ENCODE measurements around the gene CHD5.

The CHD5 gene

GRCh38 chr1:6172549-6172948, 7.6 kb downstream of the CHD5 start:
- DNase-seq: no peak

DNA sequence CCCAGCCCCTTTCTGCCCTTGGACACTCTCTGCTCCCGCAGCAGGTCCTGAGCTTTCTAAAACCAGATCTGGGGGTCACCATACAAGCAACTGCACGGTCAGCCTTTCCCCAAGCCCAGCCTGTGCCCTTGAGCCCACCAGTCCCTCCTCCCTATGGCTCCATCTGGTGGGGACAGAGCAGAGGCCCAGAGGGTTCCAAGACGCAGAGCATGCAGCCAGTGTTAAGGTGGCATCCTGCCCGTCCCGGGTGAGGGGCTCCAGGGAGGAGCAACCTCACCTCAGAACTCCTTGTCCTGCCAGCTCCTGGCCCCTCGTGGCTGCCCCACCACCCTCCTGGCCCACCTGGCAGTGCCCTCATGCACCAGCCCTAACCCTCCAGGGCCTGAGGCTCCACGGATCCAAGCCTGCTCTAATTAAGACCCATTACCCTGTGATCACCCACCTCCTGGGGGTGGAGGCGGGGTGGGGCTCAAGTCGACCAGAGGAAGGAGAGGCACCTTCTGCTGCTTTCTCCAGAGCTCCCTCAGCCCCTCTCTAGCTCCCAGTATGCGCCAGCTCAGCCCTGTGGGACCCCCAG, 8.5 kb downstream of the CHD5 start:
- DNase-seq: no peak

GRCh38 chr1:6170742-6171201, 9.3 kb downstream of the CHD5 start:
- DNase-seq: no peak

DNA sequence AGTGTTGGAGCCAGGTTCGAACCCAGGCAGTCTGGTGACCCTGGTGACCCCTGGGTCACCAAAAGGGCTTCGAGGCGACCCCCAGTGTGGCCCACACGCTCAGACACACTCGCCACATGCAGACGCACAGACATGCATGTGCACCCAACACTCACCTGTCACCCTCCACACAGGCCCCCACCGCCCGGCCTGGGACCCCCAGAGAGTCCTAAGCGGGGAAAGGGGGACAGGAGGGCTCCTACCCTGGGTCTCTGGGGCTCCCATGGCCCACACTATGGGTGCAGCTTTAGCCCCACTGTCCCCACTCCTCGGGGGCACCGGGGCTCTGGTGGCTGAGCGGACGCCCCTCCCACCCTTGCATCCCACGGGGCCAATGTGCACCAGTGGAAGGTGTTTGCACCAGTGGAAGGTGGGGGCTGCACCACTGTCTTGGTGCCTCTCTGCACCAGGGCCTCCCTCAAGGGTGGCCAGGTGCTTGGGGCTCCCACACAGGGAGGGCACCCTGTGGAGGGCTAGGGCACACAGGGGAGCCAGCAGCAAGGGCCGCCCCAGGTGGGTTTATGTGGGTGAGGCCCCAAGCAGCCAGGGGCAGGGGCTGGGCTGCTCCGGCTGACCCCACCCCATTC, 9.9 kb downstream of the CHD5 start:
- DNase-seq: no peak

GRCh38 chr1:6168947-6169586, 11.1 kb downstream of the CHD5 start:
- no peak for DNase-seq

GRCh38 chr1:6167391-6168303, 12.5 kb downstream of the CHD5 start:
- DNase-seq: no peak

- no peak for DNase-seq
Observed at GRCh38 chr1:6166655-6167390, 13.3 kb downstream of the CHD5 start.

DNA sequence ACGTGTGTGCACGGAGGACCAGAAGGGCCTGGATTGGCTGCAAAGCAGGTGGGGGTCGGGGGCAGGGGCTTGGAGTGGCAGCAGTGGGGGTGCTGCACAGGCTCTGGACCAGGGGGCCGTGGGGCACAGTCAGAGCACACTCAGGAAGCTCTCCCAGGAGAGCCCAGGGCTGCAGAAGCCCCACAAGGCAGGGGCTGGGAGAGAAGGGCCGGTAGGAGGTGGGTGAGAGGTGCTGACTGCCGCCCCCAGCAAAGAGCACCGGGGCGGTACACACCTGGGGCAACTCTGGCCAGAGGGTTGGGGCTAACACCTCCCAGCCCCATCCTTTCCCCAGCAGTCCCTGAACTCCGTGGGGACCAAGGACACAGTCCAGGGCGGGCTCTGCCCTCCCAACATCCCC, 13.9 kb downstream of the CHD5 start:
- DNase-seq: no peak

- DNase-seq: no peak
Observed at GRCh38 chr1:6165441-6165985, 14.6 kb downstream of the CHD5 start.

GRCh38 chr1:6165027-6165426, 15.1 kb downstream of the CHD5 start:
- DNase-seq: no peak

GRCh38 chr1:6163973-6164617, 16.0 kb downstream of the CHD5 start:
- DNase-seq: peak in 1 of 2 donors; percentile 65

DNA sequence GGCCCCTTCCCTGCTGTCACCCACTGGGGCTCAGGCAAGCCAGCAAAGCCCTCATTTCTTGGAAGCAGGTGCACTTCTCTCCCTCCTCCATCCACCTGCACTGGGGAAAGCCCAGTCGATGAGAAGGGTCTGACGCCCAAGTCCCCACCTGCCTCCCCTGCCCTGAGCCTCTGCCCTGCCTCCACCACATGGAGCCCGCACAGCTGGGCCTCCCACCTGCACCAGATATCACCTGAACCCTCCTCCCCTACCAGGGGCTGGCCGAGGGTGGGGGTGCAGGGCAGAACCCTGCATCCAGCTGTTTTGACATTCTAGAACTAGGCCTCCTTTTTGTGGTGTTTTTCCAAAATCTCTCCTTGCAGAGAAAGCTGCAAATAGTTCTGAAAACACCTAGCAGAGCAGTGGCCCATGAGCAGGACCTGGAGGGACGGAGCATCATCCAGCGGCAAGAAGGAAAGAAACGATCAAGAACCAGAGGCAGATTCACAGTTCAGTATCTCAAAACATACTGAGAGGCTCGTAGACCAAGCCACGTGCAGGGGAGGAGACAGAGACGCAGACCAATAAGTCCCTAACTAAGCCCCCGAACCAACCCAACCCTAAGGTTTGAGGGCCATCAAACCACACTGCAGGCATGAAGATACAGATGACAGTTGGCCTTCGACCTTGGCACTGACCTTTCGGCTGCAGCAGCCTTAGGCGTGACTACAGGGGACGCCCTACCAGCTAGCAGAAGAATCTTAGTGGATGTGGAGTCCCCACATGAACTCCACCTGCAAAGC, 16.7 kb downstream of the CHD5 start:
- no peak for DNase-seq

- no peak for DNase-seq
Observed at GRCh38 chr1:6162773-6163172, 17.3 kb downstream of the CHD5 start.

- no peak for DNase-seq
Observed at GRCh38 chr1:6162341-6162740, 17.8 kb downstream of the CHD5 start.

- DNase-seq: no peak
Observed at GRCh38 chr1:6158181-6158580, 21.9 kb downstream of the CHD5 start.

DNA sequence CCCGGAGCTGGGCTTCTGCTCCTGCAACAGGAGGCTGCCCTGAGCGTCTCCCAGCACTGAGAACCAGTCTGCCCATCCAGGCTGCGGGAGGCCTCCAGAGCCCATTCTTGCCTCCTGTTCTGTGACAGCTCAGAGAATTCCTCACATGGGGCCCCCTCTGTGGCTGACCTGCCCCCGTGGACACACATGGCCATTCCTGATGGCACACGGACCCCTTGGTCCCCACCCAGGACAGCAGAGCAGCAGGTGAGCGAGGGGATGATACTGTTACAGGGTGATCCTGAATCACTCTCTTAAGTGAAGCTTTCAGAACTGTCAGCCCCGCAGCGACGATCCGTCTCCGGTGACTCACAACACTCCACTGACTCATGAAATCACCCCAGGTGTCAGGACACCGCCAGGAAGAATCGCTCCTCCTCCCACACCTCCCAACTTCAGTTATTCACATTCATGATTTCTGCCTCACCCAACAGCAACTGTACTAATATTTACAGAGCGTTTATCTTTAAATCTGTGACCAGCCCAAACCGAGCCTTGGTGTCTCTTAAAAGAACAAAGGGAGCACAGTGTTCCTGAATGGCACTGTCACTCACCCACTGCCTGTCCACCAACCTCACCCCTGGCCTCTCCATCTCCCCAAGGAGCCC, 22.5 kb downstream of the CHD5 start:
- no peak for DNase-seq

DNA sequence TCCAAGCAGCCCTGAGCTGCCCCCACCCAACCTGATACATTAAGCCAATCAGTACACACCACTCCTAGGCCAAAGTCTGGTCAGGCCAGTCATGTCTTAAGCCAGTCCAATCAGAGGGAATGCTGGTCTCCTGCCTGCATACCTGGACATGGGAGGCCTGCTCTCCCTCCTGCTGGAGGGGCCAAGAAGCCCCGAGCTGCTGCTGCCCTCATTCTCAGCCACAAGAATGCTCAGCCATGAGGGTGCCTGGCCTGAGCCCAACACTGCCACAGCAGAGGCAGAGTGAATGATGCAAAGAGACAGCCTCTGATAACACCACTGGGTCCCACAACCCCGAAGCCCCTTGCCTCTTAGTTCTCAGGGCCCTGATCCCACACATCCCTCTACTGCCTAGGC, 23.0 kb downstream of the CHD5 start:
- no peak for DNase-seq

- no peak for DNase-seq
Observed at GRCh38 chr1:6154525-6155319, 25.4 kb downstream of the CHD5 start.

DNA sequence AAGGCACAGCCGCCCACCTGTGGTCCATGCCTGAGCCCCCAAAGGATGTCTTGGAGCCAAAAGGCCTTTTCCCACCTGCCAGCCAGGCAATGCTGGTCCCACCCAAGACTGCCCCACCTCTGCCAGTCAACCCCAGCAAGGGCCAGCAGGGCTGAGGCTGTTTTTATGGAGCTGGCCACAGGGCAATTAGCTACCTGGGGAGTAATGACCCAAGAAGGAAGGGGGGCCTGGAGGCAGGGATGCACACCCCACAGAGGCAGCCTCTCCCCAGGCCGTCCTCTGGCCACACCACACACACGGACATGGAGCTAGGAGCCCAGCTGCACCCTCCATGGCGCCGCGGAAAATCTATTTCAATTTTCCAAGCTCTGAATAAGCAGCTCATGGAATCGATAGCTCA, 27.2 kb downstream of the CHD5 start:
- DNase-seq: no peak

DNA sequence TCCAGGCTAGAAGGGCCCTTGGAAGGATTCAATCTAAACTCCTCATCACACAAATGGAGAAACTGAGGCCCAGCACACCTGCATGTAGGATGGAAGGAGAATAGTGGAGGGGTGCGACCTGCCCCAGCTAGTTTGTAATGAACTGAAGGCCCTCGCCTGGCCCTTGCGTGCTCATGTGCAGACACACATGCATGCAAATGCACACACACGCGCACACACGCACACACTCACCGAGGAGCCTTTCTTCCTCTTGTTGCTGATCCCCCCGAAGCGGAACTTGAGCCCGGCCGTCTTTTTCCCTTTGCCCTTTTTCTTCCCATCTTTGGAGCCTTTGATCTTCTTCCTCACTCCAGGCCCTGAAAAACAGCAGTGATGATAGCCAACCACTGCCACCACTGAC, 27.9 kb downstream of the CHD5 start:
- no peak for DNase-seq

Data from hippocampal formation (tissue), 2 donors.